ENCODE results near the gene CASP10. TPM values are rescaled to one million over a fixed set of nuclear protein-coding genes. Genes with fewer than 3 reads are reported as not detected.

The CASP10 gene
- total and polyA plus RNA-seq, 9 of the 15 experiments (the other 6 are each of a cell fraction or from before 2014, with no cell fraction given): 7.1 to 20.4 (median 10.8) TPM

DNA sequence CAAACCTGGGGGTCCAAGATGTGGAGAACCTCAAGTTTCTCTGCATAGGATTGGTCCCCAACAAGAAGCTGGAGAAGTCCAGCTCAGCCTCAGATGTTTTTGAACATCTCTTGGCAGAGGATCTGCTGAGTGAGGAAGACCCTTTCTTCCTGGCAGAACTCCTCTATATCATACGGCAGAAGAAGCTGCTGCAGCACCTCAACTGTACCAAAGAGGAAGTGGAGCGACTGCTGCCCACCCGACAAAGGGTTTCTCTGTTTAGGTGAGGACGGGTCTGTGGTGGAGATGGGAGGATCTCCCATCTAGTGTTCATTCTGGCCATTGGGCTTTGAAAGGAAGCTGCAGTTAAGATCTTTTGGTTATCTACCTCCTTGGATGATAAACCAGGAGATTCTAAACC is 2.9 kb downstream of the CASP10 start:
- no TSS peak for BruUV-seq (replicated peaks)
- POLR2A ChIA-PET: interaction anchor here (0.7 to 1.1 kb wide), 3 partner anchors 9 to 55 kb away, joined by 3 read pairs; no protein-coding TSS in a partner anchor
- Histone ChIP-seq H3K27ac (ENCODE audit: extremely low read depth, low read depth, low read length) (no peak overlapping the region), H3K36me3 (ENCODE audit: control insufficient read depth, insufficient read depth, low read length) (peaks cover 45% of the 10 kb centered on the region; the same call in 2 of the 3 replicates), H3K4me1 (replicated peaks in 1 of 2; ENCODE audit: control insufficient read depth in 2 of 2, insufficient read depth in 2 of 2, low read length in 2 of 2) (peaks cover 5 to 14% of the 10 kb centered on the region in 2 experiments; a peak in 3 of 5 replicates), H3K79me2 (ENCODE audit: control insufficient read depth, insufficient read depth, low read length) (peaks cover 46% of the 10 kb centered on the region), H3K9ac (ENCODE audit: insufficient read depth in 1 of 2, low read depth in 2 of 2, low read length in 2 of 2) (peak overlapping the region; percentile 78 to 84; a peak in 2 of 4 replicates), H3K27me3 (ENCODE audit: control insufficient read depth in 2 of 2, insufficient read depth in 2 of 2, low read length in 2 of 2) (no peaks in the 10 kb centered on the region), H2AFZ (ENCODE audit: low read depth, low read length) (no peak overlapping the region), H3K9me3 (replicated peaks; ENCODE audit: control insufficient read depth, insufficient read depth, low read depth, low read length) (no peaks in the 10 kb centered on the region), H4K20me1 (replicated peaks; ENCODE audit: control insufficient read depth, insufficient read depth, low read length) (no peaks in the 10 kb centered on the region; the same call in 1 of the 2 replicates), H3K4me2 (ENCODE audit: insufficient read depth, low read length) (peak overlapping the region; percentile 81), H3K9me1 (ENCODE audit: control insufficient read depth, insufficient read depth, low read length) (no peaks in the 10 kb centered on the region), H3K4me3 (peak overlapping the region; percentile 58)
- WGBS (ENCODE audit: insufficient coverage, low coverage, missing lambda C conversion rate): 54% methylated on average over 4 of the region's 4 CpGs
- in situ Hi-C loops (cut with MboI): loop anchor here (5.0 to 25.0 kb wide), 2 partner anchors 41 to 474 kb away; no protein-coding TSS in a partner anchor
- CTCF ChIA-PET (ENCODE audit: low intra/inter-chr PET ratio): no interaction called here
- no peak for DNase-seq (ENCODE audit: extremely low read depth in 1 of 4, low spot score in 3 of 4)
- no peak for FAIRE-seq
- peak; percentile 82 for TF ChIP-seq SPI1 (IDR thresholded peaks at IDR 0.05; ENCODE audit: borderline replicate concordance, low read depth, low read length)
- TF ChIP-seq ZNF311 (CRISPR knock-in tag; IDR thresholded peaks at IDR 0.05): no peak
- intact Hi-C loops (cut with micrococcal nuclease): no loop called here
- ATAC-seq: no peak

DNA sequence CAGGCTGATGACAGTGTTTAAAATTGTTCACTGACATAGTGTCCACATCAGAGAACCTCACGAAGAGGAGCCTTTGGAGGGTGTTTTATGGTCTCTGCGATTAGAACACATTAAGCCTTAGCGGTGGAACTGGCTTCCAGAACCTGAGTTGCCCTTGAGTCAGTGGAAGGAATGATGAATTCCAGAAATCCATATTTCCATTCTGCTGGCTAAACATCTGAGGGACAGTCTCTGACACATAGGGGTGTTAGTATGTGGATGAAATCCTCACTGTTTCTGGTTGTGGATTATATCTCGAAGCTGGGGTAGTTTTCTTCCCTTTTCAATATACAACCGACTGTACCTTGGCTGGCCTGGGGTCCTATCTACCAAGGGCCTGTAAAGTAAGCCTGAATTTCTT is 4.0 kb downstream of the CASP10 start:
- Histone ChIP-seq H2AFZ (ENCODE audit: low read depth, low read length) (no peak overlapping the region), H4K20me1 (replicated peaks; ENCODE audit: control insufficient read depth, insufficient read depth, low read length) (no peaks in the 10 kb centered on the region; the same call in 1 of the 2 replicates), H3K4me3 (no peak overlapping the region), H3K4me1 (replicated peaks in 1 of 2; ENCODE audit: control insufficient read depth in 2 of 2, insufficient read depth in 2 of 2, low read length in 2 of 2) (peaks cover 5 to 18% of the 10 kb centered on the region in 2 experiments; a peak in 3 of 5 replicates), H3K27me3 (ENCODE audit: control insufficient read depth in 2 of 2, insufficient read depth in 2 of 2, low read length in 2 of 2) (no peaks in the 10 kb centered on the region), H3K27ac (ENCODE audit: extremely low read depth, low read depth, low read length) (no peak overlapping the region), H3K36me3 (ENCODE audit: control insufficient read depth, insufficient read depth, low read length) (peaks cover 55% of the 10 kb centered on the region; the same call in 2 of the 3 replicates), H3K9me1 (ENCODE audit: control insufficient read depth, insufficient read depth, low read length) (no peaks in the 10 kb centered on the region), H3K4me2 (ENCODE audit: insufficient read depth, low read length) (no peak overlapping the region), H3K9ac (ENCODE audit: insufficient read depth in 1 of 2, low read depth in 2 of 2, low read length in 2 of 2) (no peak overlapping the region), H3K79me2 (ENCODE audit: control insufficient read depth, insufficient read depth, low read length) (peaks cover 46% of the 10 kb centered on the region), H3K9me3 (replicated peaks; ENCODE audit: control insufficient read depth, insufficient read depth, low read depth, low read length) (no peaks in the 10 kb centered on the region)
- intact Hi-C loops (cut with micrococcal nuclease): no loop called here
- POLR2A ChIA-PET: no interaction called here
- FAIRE-seq: no peak
- in situ Hi-C loops (cut with MboI): loop anchor here (5.0 to 25.0 kb wide), 2 partner anchors 40 to 475 kb away; no protein-coding TSS in a partner anchor
- WGBS (ENCODE audit: insufficient coverage, low coverage, missing lambda C conversion rate): 69% methylated on average over 5 of the region's 5 CpGs
- no TSS peak for BruUV-seq (replicated peaks)
- CTCF ChIA-PET (ENCODE audit: low intra/inter-chr PET ratio): no interaction called here
- no peak for ATAC-seq
- DNase-seq (ENCODE audit: extremely low read depth in 1 of 4, low spot score in 3 of 4): no peak
- TF ChIP-seq ZNF324 (CRISPR knock-in tag; IDR thresholded peaks at IDR 0.05) (no peak), NEUROD1 (IDR thresholded peaks at IDR 0.05; ENCODE audit: borderline replicate concordance, low read depth, low read length, partially characterized antibody) (no peak), ZNF436 (CRISPR knock-in tag; IDR thresholded peaks at IDR 0.05) (no peak), MBD2 (IDR thresholded peaks at IDR 0.05; ENCODE audit: borderline replicate concordance, low read depth) (no peak), ZNF12 (CRISPR knock-in tag; IDR thresholded peaks at IDR 0.05) (no peak), ZNF212 (CRISPR knock-in tag; IDR thresholded peaks at IDR 0.05) (no peak)
- TF ChIP-seq, protein P1, sequence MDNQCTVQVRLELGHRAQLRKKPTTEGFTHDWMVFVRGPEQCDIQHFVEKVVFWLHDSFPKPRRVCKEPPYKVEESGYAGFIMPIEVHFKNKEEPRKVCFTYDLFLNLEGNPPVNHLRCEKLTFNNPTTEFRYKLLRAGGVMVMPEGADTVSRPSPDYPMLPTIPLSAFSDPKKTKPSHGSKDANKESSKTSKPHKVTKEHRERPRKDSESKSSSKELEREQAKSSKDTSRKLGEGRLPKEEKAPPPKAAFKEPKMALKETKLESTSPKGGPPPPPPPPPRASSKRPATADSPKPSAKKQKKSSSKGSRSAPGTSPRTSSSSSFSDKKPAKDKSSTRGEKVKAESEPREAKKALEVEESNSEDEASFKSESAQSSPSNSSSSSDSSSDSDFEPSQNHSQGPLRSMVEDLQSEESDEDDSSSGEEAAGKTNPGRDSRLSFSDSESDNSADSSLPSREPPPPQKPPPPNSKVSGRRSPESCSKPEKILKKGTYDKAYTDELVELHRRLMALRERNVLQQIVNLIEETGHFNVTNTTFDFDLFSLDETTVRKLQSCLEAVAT (IDR thresholded peaks at IDR 0.05): no peak
- TF ChIP-seq, protein P2, sequence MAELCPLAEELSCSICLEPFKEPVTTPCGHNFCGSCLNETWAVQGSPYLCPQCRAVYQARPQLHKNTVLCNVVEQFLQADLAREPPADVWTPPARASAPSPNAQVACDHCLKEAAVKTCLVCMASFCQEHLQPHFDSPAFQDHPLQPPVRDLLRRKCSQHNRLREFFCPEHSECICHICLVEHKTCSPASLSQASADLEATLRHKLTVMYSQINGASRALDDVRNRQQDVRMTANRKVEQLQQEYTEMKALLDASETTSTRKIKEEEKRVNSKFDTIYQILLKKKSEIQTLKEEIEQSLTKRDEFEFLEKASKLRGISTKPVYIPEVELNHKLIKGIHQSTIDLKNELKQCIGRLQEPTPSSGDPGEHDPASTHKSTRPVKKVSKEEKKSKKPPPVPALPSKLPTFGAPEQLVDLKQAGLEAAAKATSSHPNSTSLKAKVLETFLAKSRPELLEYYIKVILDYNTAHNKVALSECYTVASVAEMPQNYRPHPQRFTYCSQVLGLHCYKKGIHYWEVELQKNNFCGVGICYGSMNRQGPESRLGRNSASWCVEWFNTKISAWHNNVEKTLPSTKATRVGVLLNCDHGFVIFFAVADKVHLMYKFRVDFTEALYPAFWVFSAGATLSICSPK (IDR thresholded peaks at IDR 0.05; ENCODE audit: borderline replicate concordance): no peak

Measured in K562 (cell line).